Muscle layer of duodenum (tissue), 2 donors: Measurements from ENCODE around the gene TBC1D16.

ENCODE experiments used
- H3K27ac ChIP-seq: one replicate; pipeline ENCODE4 v1.7.0; 2013; ENCODE audit warnings: mild to moderate bottlenecking, low read length
- H3K27me3 ChIP-seq: one replicate; pipeline ENCODE4 v1.7.0; 2013; ENCODE audit warnings: low read depth, mild to moderate bottlenecking, control low read depth, low read length
- H3K36me3 ChIP-seq, 2 donors: one replicate each; pipeline ENCODE4 v1.7.0; 2013; ENCODE audit warnings: low read length in 2 of 2, control low read depth in 1 of 2, mild to moderate bottlenecking in 1 of 2; ENCODE audit not compliant: insufficient read depth in 2 of 2, control insufficient read depth in 1 of 2
- H3K4me1 ChIP-seq, 2 donors: one replicate each; pipeline ENCODE4 v1.7.0; 2013; ENCODE audit warnings: low read length in 2 of 2, mild to moderate bottlenecking in 2 of 2, control low read depth in 1 of 2, moderate library complexity in 1 of 2; ENCODE audit not compliant: insufficient read depth in 2 of 2, control insufficient read depth in 1 of 2
- H3K4me3 ChIP-seq, 2 donors: one replicate each; pipeline ENCODE4 v1.7.0; 2013; ENCODE audit warnings: low read length in 2 of 2, low read depth in 1 of 2, mild to moderate bottlenecking in 1 of 2
- H3K9me3 ChIP-seq, 2 donors: one replicate each; pipeline ENCODE4 v1.7.0; 2013; ENCODE audit warnings: low read length in 2 of 2, control low read depth in 1 of 2, mild to moderate bottlenecking in 1 of 2; ENCODE audit not compliant: control insufficient read depth in 1 of 2
- donor health status: healthy.

Gene TBC1D16

GRCh38 chr17:79951361-79952264 lies 84.1 kb downstream of the TBC1D16 start:
- H3K4me1 ChIP-seq, result peaks cover 7 to 19% of the 10 kb centered on the region in 2 donors
- no peaks in the 10 kb centered on the region for H3K9me3 ChIP-seq
- peaks cover 15 to 30% of the 10 kb centered on the region in 2 donors for H3K36me3 ChIP-seq
- peak overlapping the region; percentile 1 for H3K27ac ChIP-seq
- peak overlapping the region; percentile 11 to 21 for H3K4me3 ChIP-seq
- no peaks in the 10 kb centered on the region for H3K27me3 ChIP-seq

GRCh38 chr17:79950751-79951150 lies 84.9 kb downstream of the TBC1D16 start:
- no peak overlapping the region for H3K4me3 ChIP-seq
- peaks cover 15 to 31% of the 10 kb centered on the region in 2 donors for H3K36me3 ChIP-seq
- peak overlapping the region; percentile 1 for H3K27ac ChIP-seq
- no peaks in the 10 kb centered on the region for H3K9me3 ChIP-seq
- H3K27me3 ChIP-seq, result no peaks in the 10 kb centered on the region
- H3K4me1 ChIP-seq, result peaks cover 7 to 19% of the 10 kb centered on the region in 2 donors

GRCh38 chr17:79950306-79950705 lies 85.4 kb downstream of the TBC1D16 start:
- H3K4me1 ChIP-seq, result peaks cover 7 to 19% of the 10 kb centered on the region in 2 donors
- peaks cover 15 to 35% of the 10 kb centered on the region in 2 donors for H3K36me3 ChIP-seq
- H3K4me3 ChIP-seq, result no peak overlapping the region
- no peaks in the 10 kb centered on the region for H3K27me3 ChIP-seq
- no peaks in the 10 kb centered on the region for H3K9me3 ChIP-seq
- no peak overlapping the region for H3K27ac ChIP-seq

GRCh38 chr17:79949656-79950209 lies 85.9 kb downstream of the TBC1D16 start:
- no peaks in the 10 kb centered on the region for H3K27me3 ChIP-seq
- no peak overlapping the region for H3K4me3 ChIP-seq
- peaks cover 7 to 19% of the 10 kb centered on the region in 2 donors for H3K4me1 ChIP-seq
- peaks cover 15 to 41% of the 10 kb centered on the region in 2 donors for H3K36me3 ChIP-seq
- H3K9me3 ChIP-seq, result no peaks in the 10 kb centered on the region
- H3K27ac ChIP-seq, result no peak overlapping the region

GRCh38 chr17:79948945-79949655 lies 86.6 kb downstream of the TBC1D16 start:
- Histone ChIP-seq H3K27ac (no peak overlapping the region), H3K4me1 (peaks cover 7 to 19% of the 10 kb centered on the region in 2 donors)

GRCh38 chr17:79948406-79948944 lies 87.2 kb downstream of the TBC1D16 start:
- Histone ChIP-seq H3K27me3 (no peaks in the 10 kb centered on the region), H3K36me3 (peaks cover 19 to 53% of the 10 kb centered on the region in 2 donors), H3K4me1 (peaks cover 7 to 19% of the 10 kb centered on the region in 2 donors), H3K27ac (no peak overlapping the region), H3K9me3 (no peaks in the 10 kb centered on the region), H3K4me3 (no peak overlapping the region)

More at GRCh38 chr17:79948945-79949655, 86.6 kb downstream of the TBC1D16 start:
- Histone ChIP-seq H3K4me3 (no peak overlapping the region), H3K9me3 (no peaks in the 10 kb centered on the region), H3K36me3 (peaks cover 15 to 47% of the 10 kb centered on the region in 2 donors), H3K27me3 (no peaks in the 10 kb centered on the region)

- H3K27ac ChIP-seq, result no peak overlapping the region
- H3K4me3 ChIP-seq, result no peak overlapping the region
- peaks cover 19 to 56% of the 10 kb centered on the region in 2 donors for H3K36me3 ChIP-seq
- no peaks in the 10 kb centered on the region for H3K27me3 ChIP-seq
- H3K4me1 ChIP-seq, result peaks cover 7 to 17% of the 10 kb centered on the region in 2 donors
- H3K9me3 ChIP-seq, result no peaks in the 10 kb centered on the region
Observed at GRCh38 chr17:79947351-79948031, 88.2 kb downstream of the TBC1D16 start.

GRCh38 chr17:79946352-79947231 lies 89.1 kb downstream of the TBC1D16 start:
- H3K36me3 ChIP-seq, result peaks cover 19 to 62% of the 10 kb centered on the region in 2 donors

GRCh38 chr17:79945591-79946255 lies 89.9 kb downstream of the TBC1D16 start:
- no peaks in the 10 kb centered on the region for H3K9me3 ChIP-seq
- no peaks in the 10 kb centered on the region for H3K27me3 ChIP-seq
- peaks cover 19 to 71% of the 10 kb centered on the region in 2 donors for H3K36me3 ChIP-seq
- no peak overlapping the region for H3K27ac ChIP-seq
- H3K4me3 ChIP-seq, result no peak overlapping the region
- H3K4me1 ChIP-seq, result peaks cover 0 to 2% of the 10 kb centered on the region in 2 donors

More at GRCh38 chr17:79946352-79947231, 89.1 kb downstream of the TBC1D16 start:
- Histone ChIP-seq H3K4me1 (peaks cover 7 to 8% of the 10 kb centered on the region in 2 donors), H3K4me3 (no peak overlapping the region), H3K27ac (no peak overlapping the region), H3K27me3 (no peaks in the 10 kb centered on the region), H3K9me3 (no peaks in the 10 kb centered on the region)
